Measurements from ENCODE around the gene TIAM1.

DNA sequence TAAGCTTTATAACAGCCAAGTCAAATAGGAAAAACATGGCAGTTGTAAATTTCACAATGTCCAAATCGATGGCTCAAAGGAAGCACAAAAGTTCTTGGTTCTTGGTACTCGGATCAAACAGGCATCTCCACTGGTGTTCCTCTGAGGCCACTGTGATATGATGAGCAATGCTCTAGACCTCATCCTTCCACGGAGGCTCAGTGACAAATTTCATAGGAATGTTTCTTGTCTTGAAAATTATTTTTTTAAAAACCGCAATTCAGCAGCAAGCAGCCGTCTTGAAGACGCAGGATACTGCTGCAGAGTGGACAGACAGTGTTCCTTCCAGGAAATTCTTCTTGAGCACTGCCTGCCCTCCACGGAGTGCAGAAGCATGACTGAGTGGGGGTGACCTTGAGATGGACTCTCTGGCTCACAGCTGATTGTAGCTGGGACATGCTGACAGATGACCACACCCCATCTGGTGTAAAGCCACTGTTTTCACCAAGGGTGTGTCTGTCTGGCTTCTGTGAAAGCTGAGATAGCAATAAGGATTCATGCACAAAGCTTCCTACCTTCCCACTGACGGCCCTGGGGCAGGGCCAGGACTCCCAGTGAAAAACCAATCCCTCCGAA lies 61.9 kb downstream of the TIAM1 start:
- TF ChIP-seq, protein P1, sequence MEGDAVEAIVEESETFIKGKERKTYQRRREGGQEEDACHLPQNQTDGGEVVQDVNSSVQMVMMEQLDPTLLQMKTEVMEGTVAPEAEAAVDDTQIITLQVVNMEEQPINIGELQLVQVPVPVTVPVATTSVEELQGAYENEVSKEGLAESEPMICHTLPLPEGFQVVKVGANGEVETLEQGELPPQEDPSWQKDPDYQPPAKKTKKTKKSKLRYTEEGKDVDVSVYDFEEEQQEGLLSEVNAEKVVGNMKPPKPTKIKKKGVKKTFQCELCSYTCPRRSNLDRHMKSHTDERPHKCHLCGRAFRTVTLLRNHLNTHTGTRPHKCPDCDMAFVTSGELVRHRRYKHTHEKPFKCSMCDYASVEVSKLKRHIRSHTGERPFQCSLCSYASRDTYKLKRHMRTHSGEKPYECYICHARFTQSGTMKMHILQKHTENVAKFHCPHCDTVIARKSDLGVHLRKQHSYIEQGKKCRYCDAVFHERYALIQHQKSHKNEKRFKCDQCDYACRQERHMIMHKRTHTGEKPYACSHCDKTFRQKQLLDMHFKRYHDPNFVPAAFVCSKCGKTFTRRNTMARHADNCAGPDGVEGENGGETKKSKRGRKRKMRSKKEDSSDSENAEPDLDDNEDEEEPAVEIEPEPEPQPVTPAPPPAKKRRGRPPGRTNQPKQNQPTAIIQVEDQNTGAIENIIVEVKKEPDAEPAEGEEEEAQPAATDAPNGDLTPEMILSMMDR (conservative IDR thresholded peaks at IDR 0.05): no peak
- TF ChIP-seq ZFX (IDR thresholded peaks at IDR 0.05): no peak
